Loucy (cell line): ENCODE results near the gene PAK4.

Source experiments
- CTCF ChIP-seq: fragments of 200-600 bp; sonication (generic); conservative IDR thresholded peaks from 2 replicates; pipeline ENCODE4 v1.5.1; 2014; ENCODE audit warnings: mild to moderate bottlenecking, antibody characterized with exemption, low read length
- EZH2phosphoT487 ChIP-seq: fragments of 200-600 bp; IDR thresholded peaks from 2 replicates; pipeline ENCODE4 v1.6.1; 2018; ENCODE audit warnings: antibody characterized with exemption, mild to moderate bottlenecking, moderate library complexity, borderline replicate concordance

- TF ChIP-seq CTCF (no peak), EZH2phosphoT487 (no peak)
Observed at GRCh38 chr19:39080431-39080830, 45.2 kb upstream of the PAK4 start.
